ENCODE results near the gene BAG3.

DNA sequence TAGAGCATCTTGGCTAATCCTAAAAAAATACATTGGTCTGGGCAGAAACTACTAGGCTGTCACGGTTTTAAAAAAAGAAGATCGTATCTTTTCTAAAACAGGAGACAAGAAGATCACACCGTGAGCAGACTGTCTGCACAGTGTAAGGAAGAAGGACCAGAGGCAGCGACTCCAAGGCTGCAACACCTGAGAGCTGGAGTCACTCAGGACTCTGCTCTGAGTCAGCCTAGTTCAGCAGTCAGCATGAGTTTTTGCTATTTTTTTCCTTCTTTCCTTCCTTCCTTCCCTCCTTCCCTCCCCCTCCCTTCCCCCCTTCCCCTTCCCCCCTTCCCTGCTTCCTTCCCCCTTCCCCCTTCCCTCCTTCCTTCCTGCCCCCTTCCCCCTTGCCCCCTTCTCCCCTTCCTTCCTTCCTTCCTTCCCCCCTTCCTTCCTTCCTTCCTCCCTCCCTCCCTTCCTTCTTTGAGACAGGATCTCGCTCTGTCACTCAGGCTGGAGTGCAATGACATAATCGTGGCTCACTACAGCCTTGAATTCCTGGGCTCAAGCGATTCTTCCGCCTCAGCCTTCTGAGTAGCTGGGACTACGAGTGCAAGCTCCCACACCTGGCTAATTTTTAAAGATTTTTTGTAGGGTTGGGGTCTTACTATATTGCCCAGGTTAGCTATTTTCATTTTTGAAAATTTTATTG lies 24.4 kb downstream of the BAG3 start:
- TF ChIP-seq, protein P1, sequence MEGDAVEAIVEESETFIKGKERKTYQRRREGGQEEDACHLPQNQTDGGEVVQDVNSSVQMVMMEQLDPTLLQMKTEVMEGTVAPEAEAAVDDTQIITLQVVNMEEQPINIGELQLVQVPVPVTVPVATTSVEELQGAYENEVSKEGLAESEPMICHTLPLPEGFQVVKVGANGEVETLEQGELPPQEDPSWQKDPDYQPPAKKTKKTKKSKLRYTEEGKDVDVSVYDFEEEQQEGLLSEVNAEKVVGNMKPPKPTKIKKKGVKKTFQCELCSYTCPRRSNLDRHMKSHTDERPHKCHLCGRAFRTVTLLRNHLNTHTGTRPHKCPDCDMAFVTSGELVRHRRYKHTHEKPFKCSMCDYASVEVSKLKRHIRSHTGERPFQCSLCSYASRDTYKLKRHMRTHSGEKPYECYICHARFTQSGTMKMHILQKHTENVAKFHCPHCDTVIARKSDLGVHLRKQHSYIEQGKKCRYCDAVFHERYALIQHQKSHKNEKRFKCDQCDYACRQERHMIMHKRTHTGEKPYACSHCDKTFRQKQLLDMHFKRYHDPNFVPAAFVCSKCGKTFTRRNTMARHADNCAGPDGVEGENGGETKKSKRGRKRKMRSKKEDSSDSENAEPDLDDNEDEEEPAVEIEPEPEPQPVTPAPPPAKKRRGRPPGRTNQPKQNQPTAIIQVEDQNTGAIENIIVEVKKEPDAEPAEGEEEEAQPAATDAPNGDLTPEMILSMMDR (IDR thresholded peaks at IDR 0.05 in 8 of 11, conservative IDR thresholded peaks at IDR 0.05 in 3 of 11), result no peak
- no peak for TF ChIP-seq POLR2A (IDR thresholded peaks at IDR 0.05)
- no peak for TF ChIP-seq POLR2AphosphoS5 (IDR thresholded peaks at IDR 0.05)
